Stimulated activated CD8-positive, alpha-beta memory T cell treated with anti-CD3 and anti-CD28 coated beads, Interleukin-4, amount 100 ng/mL, for 24 hours (primary cell): ENCODE results near the gene NLRX1.
"Not testable (repeated sequence)": the region's sequence is repeated elsewhere in the genome, so short reads cannot be mapped to it uniquely, and the experiment has no call there.

Experiments
- DNase-seq: peaks from one replicate; pipeline ENCODE4 v3.0.0-alpha.2; 2020; ENCODE audit warnings: low read depth

The NLRX1 gene

GRCh38 chr11:119207415-119207960 is 39.0 kb downstream of the NLRX1 start:
- DNase-seq: no peak

- no peak for DNase-seq
These were observed 40.7 kb downstream of the NLRX1 start for GRCh38 chr11:119209186-119209585.

DNA sequence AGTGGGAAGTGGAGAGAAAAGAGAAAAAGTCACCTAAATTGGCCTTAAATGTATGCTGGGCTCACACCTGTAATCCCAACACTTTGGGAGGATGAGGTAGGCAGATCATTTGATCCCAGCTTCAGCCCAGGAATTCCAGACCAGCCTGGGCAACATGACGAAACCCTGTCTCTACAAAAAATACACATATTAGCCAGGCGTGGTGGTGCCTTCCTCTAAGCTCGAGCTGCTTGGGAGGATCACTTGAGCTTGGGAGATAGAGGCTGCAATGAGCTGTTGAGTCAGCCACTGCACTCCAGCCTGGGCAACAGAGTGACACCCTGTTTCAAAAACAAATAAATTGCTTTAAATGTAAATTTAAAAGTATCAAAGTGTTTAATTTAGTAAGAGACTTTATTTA is 41.5 kb downstream of the NLRX1 start:
- no peak for DNase-seq

DNA sequence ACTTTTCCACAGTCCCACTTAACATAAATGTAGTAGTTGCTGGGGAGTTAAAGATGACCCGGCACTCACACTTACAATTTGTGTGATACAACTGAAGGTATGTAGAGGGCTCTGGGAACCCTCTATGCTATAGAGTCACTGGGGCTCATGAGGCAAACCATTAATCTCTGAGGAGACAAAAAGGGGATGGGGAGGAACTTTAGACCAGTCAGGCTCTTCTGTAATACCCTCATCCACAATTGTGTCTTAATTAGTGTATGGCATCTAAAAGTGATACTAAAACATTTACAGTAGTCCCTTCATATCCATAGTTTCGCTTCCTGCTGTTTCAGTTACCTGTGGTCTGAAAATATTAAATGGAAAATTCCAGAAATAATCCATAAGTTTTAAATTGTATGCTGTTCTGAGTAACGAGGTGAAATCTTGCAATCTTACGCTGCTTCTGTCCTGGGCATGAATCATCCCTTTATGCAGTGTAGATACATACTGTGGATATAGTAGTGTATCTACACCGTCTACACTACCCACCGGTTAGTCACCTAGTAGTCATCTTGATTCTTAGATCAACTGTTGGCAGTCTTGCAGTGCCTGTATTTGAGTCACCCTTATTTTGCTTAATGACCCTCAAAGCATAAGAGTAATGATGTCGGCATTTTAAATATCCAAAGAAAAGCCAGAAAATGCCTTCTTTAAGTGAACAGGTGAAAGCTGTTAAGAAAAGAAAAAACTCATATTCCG is 49.8 kb downstream of the NLRX1 start:
- DNase-seq: no peak

GRCh38 chr11:119222308-119222707 is 53.8 kb downstream of the NLRX1 start:
- DNase-seq: no peak

- DNase-seq: no peak
These were observed 54.4 kb downstream of the NLRX1 start for GRCh38 chr11:119222891-119223290.

GRCh38 chr11:119223856-119224255 is 55.3 kb downstream of the NLRX1 start:
- DNase-seq: no peak

- DNase-seq: not testable (repeated sequence)
These were observed 60.2 kb downstream of the NLRX1 start for GRCh38 chr11:119228535-119229287.

- no peak for DNase-seq
These were observed 60.8 kb downstream of the NLRX1 start for GRCh38 chr11:119229288-119229672.

DNA sequence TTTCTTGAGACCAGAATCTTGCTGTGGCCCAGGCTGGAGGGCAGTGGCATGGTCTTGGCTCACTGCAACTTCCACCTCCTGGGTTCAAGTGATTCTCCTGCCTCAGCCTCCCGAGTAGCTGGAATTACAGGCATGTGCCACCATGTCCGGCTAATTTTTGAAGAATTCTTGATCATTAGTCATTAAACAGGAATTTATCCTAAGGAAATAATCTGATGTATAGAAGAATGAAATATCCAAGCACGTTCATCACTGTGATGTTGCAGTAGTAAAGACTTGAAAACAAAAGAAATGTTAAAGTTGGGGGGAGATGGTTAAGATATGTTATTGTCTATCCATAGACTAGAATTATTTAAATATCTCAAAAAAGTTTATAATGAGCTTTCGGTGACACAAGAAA is 61.2 kb downstream of the NLRX1 start:
- DNase-seq: no peak
